ENCODE measurements around the gene DAB2. TPM values are rescaled to one million over a fixed set of nuclear protein-coding genes. Genes with fewer than 3 reads are reported as not detected.

The DAB2 gene
- total and polyA plus RNA-seq, 4 donors: 29.6 to 112 (median 69.8) TPM

- no peak overlapping the region for H3K27ac ChIP-seq (ENCODE audit: low read depth in 1 of 2, low read length in 1 of 2)
- ATAC-seq (ENCODE audit: insufficient read depth, low FRiP score): no peak
- H3K36me3 ChIP-seq (ENCODE audit: control insufficient read depth in 4 of 4, insufficient read depth in 4 of 4, low read length in 4 of 4): no peaks in the 10 kb centered on the region
- H3K9me3 ChIP-seq (ENCODE audit: control insufficient read depth in 4 of 4, insufficient read depth in 3 of 4, low read length in 3 of 4): no peaks in the 10 kb centered on the region
- H3K27me3 ChIP-seq (ENCODE audit: control insufficient read depth in 3 of 3, insufficient read depth in 3 of 3, low read length in 2 of 3): no peaks in the 10 kb centered on the region
- no peak for DNase-seq
- TF ChIP-seq CTCF (IDR thresholded peaks at IDR 0.05; ENCODE audit: control extremely low read depth, extremely low read depth): no peak
- H3K9ac ChIP-seq (ENCODE audit: insufficient read depth in 1 of 2, low read length in 2 of 2): no peak overlapping the region
- peaks cover 0 to 30% (median 10%) of the 10 kb centered on the region in 5 donors for H3K4me1 ChIP-seq (ENCODE audit: control insufficient read depth in 5 of 5, insufficient read depth in 5 of 5, low read length in 5 of 5)
- no peak overlapping the region for H3K4me3 ChIP-seq
- 75 to 79% methylated on average over 3 of the region's 3 CpGs for WGBS, 2 donors
These were observed 24.8 kb upstream of the DAB2 start for GRCh38 chr5:39449591-39449990.

- no peaks in the 10 kb centered on the region for H3K36me3 ChIP-seq (ENCODE audit: control insufficient read depth in 4 of 4, insufficient read depth in 4 of 4, low read length in 4 of 4)
- TF ChIP-seq CTCF (IDR thresholded peaks at IDR 0.05; ENCODE audit: control extremely low read depth, extremely low read depth): no peak
- ATAC-seq (ENCODE audit: insufficient read depth, low FRiP score) (no peak), DNase-seq (no peak)
- no peaks in the 10 kb centered on the region for H3K27me3 ChIP-seq (ENCODE audit: control insufficient read depth in 3 of 3, insufficient read depth in 3 of 3, low read length in 2 of 3)
- no peak overlapping the region for H3K4me3 ChIP-seq
- peaks cover 0 to 30% (median 11%) of the 10 kb centered on the region in 5 donors for H3K4me1 ChIP-seq (ENCODE audit: control insufficient read depth in 5 of 5, insufficient read depth in 5 of 5, low read length in 5 of 5)
- no peak overlapping the region for H3K27ac ChIP-seq (ENCODE audit: low read depth in 1 of 2, low read length in 1 of 2)
- 96 to 97% methylated on average over 13 of the region's 13 CpGs for WGBS, 2 donors
- no peaks in the 10 kb centered on the region for H3K9me3 ChIP-seq (ENCODE audit: control insufficient read depth in 4 of 4, insufficient read depth in 3 of 4, low read length in 3 of 4)
- no peak overlapping the region for H3K9ac ChIP-seq (ENCODE audit: insufficient read depth in 1 of 2, low read length in 2 of 2)
These were observed 23.8 kb upstream of the DAB2 start for GRCh38 chr5:39448506-39449128.

GRCh38 chr5:39447968-39448367, 23.2 kb upstream of the DAB2 start:
- no peaks in the 10 kb centered on the region for H3K27me3 ChIP-seq (ENCODE audit: control insufficient read depth in 3 of 3, insufficient read depth in 3 of 3, low read length in 2 of 3)
- WGBS, 2 donors: 98% methylated on average over 12 of the region's 12 CpGs
- no peak for ATAC-seq (ENCODE audit: insufficient read depth, low FRiP score)
- no peaks in the 10 kb centered on the region for H3K9me3 ChIP-seq (ENCODE audit: control insufficient read depth in 4 of 4, insufficient read depth in 3 of 4, low read length in 3 of 4)
- peaks cover 0 to 27% (median 12%) of the 10 kb centered on the region in 5 donors for H3K4me1 ChIP-seq (ENCODE audit: control insufficient read depth in 5 of 5, insufficient read depth in 5 of 5, low read length in 5 of 5)
- H3K36me3 ChIP-seq (ENCODE audit: control insufficient read depth in 4 of 4, insufficient read depth in 4 of 4, low read length in 4 of 4): no peaks in the 10 kb centered on the region
- no peak overlapping the region for H3K9ac ChIP-seq (ENCODE audit: insufficient read depth in 1 of 2, low read length in 2 of 2)
- no peak overlapping the region for H3K27ac ChIP-seq (ENCODE audit: low read depth in 1 of 2, low read length in 1 of 2)
- no peak overlapping the region for H3K4me3 ChIP-seq
- no peak for TF ChIP-seq CTCF (IDR thresholded peaks at IDR 0.05; ENCODE audit: control extremely low read depth, extremely low read depth)
- no peak for DNase-seq

- Histone ChIP-seq H3K4me3 (no peak overlapping the region), H3K27ac (ENCODE audit: low read depth in 1 of 2, low read length in 1 of 2) (no peak overlapping the region), H3K9me3 (ENCODE audit: control insufficient read depth in 4 of 4, insufficient read depth in 3 of 4, low read length in 3 of 4) (no peaks in the 10 kb centered on the region)
These were observed 22.3 kb upstream of the DAB2 start for GRCh38 chr5:39447059-39447458.

More at GRCh38 chr5:39447059-39447458, 22.3 kb upstream of the DAB2 start:
- no peak for TF ChIP-seq CTCF (IDR thresholded peaks at IDR 0.05; ENCODE audit: control extremely low read depth, extremely low read depth)
- Histone ChIP-seq H3K36me3 (ENCODE audit: control insufficient read depth in 4 of 4, insufficient read depth in 4 of 4, low read length in 4 of 4) (no peaks in the 10 kb centered on the region), H3K9ac (ENCODE audit: insufficient read depth in 1 of 2, low read length in 2 of 2) (no peak overlapping the region), H3K27me3 (ENCODE audit: control insufficient read depth in 3 of 3, insufficient read depth in 3 of 3, low read length in 2 of 3) (no peaks in the 10 kb centered on the region), H3K4me1 (ENCODE audit: control insufficient read depth in 5 of 5, insufficient read depth in 5 of 5, low read length in 5 of 5) (peaks cover 1 to 22% (median 8%) of the 10 kb centered on the region in 5 donors)
- DNase-seq: no peak
- ATAC-seq (ENCODE audit: insufficient read depth, low FRiP score): no peak
- whole genome bisulfite sequencing, 2 donors: 77 to 84% methylated on average over 3 of the region's 3 CpGs

Measured in lung (tissue), 12 donors.